Measurements from ENCODE around the gene SRSF3.
"Not testable (repeated sequence)": the region's sequence is repeated elsewhere in the genome, so short reads cannot be mapped to it uniquely, and the experiment has no call there.

The SRSF3 gene

DNA sequence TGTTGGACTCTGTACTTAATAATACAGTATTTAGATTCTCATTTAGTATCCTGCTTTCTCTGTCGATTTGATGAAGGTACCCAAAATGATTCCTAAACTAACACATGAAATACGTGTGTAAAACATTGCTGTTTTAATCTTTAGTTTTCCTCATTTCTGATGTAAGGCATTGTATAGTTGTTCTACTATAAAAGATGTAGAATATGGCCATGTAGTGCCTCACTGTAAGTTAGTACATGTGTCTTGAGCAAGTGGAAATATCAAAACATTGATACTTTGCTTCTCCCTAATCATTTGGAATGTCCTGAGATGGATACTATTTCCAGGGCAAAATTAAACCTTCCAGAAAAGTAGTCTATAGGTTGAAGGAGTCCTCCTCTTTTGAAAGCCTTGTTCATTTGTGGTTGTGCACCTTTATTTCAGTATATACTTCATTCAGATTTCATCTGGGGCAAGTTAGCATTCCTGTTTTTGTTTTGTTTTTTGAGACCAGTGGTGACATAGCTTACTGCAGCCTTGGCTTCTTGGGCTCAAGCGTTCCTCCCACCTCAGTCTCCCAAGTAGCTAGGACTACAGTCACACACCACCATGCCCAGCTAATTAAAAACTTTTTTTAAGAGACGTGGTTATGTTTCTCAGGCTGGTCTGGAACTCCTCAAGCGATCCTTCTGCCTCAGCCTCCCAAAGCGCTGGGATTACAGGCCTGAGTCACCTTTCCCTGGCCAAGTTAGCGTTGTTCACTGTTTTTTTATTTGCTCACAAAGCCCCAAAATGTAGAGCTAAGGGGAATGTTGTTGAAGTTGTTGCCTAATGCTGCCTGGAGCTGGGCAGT lies 11.6 kb downstream of the SRSF3 start:
- DNase-seq, result no peak

DNA sequence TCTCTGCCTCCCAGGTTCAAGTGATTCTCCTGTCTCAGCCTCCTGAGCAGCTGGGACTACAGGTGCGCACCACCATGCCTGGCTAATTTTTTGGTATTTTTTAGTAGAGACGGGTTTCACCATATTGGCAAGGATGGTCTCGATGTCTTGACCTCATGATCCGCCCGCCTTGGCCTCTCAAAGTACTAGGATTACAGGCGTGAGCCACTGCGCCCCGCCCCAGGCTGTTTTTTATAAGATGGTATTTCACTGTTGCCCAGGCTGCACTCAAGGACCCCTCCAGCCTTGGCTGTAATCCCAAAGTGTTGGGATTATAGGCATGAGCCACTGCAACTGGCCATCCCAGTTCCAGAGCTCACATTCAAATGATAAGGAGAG lies 13.1 kb downstream of the SRSF3 start:
- not testable (repeated sequence) for DNase-seq

DNA sequence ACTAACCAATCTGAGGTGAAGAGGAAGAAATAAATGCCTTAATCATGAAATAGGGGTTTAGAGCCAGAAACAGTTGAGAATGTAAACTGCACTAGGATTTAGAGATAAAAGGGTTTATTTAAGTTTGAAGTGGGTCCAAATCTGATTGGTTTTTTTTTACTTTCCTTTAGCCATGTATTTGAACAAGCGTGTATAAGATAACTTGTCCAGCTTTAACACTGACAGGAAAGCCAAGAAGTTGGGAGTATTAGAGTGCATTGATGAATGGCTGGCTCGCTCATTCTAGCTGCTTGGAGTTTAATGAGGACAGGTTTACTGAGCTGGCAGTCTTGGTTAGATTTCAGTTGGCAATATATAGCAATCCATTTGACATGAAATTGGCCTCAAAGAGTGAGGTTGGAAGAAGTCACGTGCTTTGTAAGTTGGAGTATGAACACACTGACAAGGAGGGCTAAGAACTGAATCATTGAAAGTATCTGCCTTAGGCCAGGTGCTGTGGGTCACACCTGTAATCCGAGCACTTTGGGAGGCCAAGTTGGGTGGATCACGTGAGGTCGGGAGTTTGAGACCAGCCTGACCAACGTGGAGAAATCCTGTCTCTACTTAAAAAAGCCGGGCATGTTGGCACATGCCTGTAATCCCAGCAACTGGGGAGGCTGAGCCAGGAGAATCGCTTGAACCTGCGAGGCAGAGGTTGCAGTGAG lies 13.7 kb downstream of the SRSF3 start:
- DNase-seq, result no peak

DNA sequence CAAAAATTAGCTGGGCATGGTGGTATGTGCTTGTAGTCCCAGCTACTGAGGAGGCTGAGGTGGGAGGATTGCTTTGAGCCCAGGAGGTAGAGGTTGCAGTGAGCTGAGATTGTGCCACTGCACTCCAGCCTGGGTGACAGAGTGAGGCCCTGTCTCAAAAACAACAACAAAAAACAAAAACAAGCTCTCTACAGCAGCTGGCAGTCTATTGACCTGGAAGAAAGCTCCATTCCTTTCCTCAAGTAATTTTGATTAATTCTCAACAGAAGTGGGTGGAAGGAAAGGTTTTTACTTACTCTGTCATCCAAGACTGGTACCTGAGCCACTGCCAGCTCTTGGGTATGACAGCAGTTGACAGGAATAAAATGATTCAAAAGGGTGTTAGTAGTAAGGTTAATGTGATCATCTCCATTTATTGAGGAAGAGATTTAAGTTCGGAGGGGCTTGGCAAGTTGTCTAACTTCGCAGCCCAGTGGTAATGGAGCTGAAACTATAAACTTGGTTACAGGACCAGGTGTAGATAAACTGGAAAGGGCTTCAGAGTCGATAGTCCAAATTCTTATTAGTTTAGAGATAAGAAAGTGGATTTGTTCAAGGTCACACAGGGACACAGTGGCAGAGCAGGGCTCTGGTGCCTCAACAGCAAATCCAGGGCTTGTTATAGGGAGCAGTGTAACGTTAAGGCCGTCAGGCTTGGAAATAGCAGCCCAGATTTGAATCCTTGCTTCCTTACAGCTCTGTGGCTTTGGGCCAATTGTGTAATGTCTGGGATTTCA lies 14.8 kb downstream of the SRSF3 start:
- no peak for DNase-seq

DNA sequence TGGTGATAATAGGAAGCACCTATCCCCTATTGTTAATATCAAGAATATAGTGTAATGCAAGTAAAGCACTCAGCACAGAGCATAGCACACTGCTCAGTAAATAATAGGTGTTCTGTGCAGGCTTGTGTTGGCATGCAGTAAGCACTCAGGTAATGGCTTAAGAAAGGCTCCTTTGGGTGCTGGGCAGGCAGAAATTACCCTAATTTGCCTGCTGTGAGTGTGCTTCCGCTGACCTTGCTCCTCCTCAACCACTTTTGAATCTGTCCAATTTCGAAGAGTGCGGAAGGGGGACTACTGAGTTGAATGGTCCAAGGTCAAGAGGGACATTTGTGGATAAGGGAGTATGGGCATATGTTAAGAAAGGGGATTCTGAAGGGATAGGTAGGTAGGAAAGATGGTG lies 15.4 kb downstream of the SRSF3 start:
- no peak for DNase-seq

DNA sequence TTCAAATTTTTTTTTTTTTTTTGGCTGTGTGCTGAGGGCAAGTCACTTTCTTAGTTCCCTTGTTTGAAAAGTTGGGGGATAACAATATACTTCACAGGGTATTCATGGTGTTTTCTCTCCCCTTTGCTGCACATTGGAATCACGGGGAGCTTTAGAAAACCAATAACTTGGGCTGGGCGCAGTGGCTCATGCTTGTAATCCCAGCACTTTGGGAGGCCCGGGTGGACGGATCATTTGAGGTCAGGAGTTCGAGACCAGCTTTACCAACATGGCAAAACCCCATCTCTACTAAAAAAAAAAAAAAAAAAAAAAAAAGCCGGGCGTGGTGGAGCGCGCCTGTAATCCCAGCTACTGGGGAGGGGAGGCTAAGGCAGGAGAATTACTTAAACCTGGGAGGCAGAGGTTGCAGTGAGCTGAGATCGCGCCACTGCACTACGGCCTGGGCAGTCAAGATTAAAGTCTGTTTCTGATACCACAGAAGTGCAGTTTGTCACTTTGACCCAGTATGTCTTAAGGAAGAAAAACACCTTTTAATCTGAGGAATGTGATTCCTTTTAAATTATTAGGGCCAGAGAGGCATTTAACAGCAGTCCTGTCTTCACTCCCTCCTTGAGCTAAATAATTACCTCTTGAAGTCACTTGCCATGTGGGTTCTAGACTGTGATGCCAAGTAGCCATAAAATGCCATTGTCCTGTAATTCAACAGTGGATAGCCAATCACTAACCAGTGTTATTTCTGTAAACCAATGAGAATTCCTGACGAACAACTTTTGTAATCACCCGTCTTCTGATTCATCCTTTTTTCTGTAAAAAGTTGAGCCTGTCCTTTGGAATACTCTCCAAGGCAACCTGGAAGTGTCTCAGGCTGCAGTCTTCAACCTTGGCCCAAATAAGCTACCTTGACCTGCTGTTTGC lies 16.1 kb downstream of the SRSF3 start:
- no peak for DNase-seq

DNA sequence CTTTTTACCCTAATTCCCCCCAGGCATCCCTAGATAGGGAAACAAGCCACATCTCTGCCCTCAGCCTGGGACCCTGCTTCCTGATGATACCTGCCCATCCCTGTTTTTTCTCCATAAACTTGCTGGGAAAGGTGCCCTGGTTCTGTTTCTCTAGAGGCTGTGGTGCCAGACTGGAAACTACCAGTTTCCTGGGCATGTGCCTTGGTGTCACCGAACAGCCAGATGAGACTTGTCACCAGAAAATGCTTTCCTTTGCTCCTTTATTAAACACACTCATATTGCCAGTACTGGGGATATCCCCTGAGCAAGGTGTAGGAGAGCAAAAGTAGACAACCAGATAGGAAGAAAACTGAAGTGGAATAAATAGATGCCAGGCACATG lies 16.8 kb downstream of the SRSF3 start:
- DNase-seq, result no peak

DNA sequence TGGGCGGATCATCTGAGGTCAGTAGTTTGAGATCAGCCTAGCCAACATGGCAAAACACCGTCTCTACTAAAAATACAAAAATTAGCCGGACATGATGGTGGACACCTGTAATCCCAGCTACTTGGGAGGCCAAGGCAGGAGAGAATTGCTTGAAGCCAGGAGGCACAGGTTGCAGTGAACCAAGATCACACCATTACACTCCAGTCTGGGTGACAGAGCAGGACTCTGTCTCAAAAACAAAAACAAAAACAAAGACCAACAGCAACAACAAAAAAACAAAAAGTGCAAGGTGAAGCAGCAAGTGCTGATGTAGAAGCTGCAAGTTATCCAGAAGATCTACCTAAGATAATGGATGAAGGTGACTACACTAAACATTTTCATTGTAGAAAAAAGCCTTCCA lies 17.5 kb downstream of the SRSF3 start:
- not testable (repeated sequence) for DNase-seq

DNA sequence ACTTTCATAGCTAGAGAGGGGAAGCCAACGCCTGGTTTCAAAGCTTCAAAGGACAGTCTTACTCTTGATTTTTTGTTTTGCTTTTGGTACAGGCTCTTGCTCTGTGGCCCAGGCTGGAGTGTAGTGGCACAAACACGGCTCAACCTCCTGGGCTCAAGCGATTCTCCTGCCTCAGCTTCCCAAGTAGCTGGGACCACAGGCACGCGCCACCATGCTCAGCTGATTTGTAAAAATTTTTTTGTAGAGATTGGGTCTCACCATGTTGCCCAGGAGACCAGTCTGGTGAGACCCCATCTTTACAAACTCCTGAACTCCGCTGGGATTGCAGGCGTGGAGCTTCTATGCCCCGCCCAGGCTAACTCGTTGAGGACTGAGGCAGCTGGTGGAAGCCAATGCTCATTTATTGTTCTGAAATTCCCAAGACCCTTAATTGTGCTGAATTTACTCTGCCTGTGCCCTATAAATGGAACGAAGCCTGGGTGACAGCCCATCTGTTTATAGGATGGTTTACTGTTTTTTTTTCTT lies 18.0 kb downstream of the SRSF3 start:
- no peak for DNase-seq

DNA sequence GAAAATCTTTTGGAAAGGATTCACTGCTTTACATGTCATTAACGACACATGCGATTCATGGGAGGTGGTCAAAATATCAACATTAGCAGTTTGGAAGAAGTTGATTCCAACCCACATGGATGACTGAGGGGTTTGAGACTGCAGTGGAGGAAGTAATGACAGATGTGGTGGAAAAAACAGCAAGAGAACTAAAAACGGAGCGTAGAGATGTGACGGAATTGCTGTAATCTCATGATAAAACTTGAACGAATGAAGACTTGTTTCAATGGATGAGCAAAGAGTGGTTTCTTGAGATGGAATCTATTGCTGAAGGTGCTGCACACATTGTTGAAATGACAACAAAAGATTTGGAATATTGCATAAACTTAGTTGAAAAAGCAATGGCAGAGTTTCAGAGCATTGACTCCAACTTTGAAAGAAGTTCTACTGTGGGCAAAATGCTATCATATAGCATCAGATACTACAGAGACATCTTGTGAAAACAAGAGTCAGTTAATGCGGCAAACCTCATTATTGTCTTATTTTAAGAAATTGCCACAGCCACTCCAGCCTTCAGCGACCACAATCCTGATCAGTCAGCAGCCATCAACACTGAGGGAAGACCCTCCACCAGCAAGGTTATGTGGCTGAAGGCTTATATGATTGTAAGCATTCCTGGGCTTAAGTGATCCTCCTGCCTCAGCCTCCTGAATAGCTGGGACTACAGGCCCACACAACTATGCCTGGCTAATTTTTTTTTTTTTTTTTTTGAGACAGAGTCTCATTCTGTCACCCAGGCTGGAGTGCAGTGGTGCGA lies 19.2 kb downstream of the SRSF3 start:
- DNase-seq, result no peak

DNA sequence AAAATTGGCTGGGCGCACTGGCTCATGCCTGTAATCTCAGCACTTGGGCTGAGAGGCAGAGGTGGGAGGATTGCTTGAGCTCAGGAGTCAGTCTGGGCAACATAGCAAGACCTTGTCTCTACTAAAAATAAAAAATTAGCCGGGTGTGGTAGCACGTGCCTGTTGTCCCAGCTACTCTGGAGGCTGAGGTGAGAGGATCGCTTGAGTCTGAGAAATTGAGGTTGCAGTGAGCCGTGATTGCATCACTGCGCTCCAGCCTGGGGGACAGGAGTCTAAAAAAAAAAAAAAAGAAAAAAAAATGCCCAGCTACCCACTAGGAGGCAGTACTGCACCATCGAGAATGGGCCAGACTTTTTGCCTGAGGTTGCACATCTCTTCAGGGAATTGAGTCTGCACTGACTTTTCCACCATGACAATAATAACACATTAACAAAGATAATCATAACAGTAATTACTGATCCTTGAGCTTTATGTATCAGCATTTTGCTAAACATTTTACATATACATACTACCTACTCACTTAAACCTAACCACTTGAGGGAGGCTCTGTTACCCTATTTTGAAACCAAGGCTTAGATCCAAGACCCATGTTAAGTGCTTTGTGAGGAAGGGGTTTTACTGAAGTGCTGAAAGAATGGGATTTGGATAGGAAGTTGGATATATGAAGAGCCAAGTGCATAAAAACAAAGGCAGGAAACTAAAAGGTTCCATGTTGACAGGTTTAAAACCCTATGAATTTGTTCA lies 21.0 kb downstream of the SRSF3 start:
- peak; percentile 30 to 52 for DNase-seq

DNA sequence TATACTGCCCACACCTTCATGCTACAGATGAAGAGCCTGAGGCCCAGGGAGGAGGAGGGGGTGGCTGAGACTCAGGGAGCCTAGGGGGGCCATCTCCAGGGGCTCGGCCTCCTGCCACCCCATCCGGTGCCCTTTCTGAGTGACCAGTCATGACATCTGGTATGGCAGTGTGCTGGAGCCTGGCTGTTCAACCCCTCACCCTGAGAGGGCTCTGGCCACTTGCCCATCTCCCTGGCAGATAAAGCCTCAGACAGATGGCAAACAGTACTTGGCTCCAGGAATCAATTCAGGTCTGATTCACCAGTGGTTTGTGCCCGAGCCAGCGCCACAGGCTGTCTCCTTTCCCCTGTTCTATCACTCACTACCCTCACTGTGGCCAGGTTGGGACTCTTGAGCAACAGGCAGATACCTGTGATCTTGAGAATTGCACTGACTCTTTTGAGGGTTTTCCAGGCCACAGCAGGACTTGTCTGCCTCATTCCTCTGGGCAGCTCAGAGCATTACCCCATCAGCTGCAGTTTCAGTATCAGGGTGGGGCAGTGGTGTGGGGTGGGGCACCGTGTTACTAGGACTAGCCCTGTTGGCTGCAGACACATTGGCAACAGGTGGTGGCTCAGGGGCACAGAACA lies 22.8 kb downstream of the SRSF3 start:
- no peak for DNase-seq

DNA sequence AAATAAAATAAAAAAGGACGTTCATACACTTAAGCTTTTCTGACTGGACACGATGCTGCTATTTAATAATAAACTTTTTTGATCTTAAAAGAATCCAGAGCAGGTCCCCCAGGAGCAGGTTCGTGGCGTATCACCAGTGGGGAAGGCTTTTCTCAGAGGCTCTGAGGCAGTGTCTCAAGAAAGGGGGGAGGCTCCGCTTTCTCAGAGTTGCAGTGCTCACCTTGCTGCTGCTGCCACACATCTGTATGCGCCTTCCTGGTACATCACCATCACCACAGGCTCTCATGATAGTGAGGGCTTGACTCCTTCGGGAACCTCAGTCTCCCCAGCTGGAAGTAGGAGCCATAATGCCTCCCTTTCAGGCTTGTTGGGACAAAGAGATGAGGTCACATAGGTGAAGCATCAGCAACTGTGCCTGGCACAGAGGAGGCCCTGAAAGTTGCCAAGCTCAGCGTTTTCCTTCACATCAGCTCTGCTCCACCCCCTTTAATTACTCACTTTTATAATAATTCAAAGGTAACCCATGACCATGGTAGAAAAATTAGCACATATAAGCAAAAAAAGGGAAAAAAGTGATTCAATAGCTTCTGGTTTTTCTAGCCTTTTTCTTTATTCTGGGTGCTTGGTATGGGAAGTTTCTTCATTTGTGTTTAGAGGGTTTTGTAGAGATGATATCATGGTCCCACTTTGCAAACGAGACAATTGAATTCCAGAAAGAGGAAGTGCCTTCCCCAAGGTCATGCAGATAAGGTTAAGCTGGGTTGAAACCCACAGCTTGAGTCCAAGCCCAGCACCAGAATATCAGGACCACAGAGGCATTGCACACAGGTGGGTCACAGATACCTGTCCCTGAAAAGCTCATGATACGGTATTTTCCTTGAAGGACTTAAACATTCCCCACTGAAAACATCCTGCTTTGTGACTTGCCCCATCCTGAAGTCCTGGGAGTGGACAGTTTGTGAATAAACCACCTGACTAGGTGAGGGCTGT lies 24.5 kb downstream of the SRSF3 start:
- DNase-seq, result no peak

DNA sequence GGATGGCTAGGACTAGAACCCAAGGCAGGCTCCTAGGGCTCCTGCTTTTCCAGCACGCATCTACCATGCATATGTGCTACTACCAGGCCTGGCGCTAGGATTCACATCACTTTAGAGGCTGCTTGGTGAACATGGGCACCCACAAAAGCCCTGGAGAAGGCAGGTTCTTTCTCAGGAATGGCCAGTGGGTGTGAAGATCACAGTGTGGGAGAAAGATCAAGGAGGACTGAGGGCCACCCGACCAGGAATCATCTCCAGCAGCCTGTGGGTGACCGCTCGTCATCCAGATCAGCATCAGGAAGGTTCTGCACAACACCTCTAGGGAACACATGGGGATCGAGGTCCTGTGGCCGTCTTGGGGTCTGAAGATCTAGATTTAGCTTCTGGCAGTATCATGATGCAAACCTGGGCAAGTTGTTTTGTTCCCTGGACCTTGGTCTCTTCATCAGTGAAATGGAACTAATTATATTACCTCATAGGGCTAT lies 27.3 kb downstream of the SRSF3 start:
- no peak for DNase-seq

DNA sequence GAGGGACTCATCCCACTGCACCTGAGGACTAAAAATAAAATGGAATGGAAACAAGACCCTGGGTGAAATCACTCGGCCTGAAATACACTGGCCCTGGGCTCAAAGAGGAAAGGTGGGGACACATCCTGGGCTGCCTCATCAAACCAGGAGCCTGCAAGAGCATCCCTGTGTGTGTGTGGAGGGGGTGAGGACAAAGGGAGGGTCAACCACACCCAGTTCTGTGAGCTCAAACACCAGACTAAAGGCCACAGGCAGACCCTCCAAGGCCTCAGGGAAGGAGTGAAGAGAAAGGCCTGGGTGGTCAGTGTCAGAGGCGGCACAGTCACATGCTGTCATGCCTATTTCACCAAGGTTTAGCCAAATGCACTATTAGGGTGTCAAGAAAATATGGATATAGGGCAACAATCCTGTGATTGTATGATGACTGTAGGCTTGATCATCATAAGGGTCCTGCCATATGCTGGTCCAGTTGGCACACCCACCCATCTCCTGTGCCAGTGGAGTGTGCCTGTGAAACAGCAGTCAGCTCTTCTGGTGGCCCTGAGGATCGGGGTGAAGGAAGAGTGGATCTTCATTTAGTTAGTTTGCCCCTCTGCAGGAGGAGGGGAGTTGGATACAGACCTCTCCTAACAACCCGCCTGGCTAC lies 28.9 kb downstream of the SRSF3 start:
- no peak for DNase-seq

DNA sequence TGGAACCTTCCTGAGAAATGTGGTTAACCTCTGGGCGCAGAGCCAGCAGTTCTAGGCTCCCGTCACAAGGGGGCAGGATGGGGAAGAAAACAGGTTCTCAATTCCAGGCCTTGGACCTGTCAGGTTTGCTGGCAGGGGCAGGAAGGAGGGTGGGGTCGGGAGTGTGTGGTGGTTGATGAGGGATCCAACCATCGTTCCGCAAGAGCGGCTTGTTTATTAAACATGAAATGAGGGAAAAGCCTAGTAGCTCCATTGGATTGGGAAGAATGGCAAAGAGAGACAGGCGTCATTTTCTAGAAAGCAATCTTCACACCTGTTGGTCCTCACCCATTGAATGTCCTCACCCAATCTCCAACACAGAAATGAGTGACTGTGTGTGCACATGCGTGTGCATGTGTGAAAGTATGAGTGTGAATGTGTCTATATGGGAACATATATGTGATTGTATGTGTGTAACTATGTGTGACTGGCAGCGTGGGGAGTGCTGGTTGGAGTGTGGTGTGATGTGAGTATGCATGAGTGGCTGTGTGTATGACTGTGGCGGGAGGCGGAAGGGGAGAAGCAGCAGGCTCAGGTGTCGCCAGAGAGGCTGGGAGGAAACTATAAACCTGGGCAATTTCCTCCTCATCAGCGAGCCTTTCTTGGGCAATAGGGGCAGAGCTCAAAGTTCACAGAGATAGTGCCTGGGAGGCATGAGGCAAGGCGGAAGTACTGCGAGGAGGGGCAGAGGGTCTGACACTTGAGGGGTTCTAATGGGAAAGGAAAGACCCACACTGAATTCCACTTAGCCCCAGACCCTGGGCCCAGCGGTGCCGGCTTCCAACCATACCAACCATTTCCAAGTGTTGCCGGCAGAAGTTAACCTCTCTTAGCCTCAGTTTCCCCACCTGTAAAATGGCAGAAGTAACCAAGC lies 29.6 kb downstream of the SRSF3 start:
- peak; percentile 85 to 88 for DNase-seq

Data from activated CD4-positive, alpha-beta T cell treated with anti-CD3 and anti-CD28 coated beads, Interleukin-2, amount 50 U/mL, for 48 hours (primary cell).